NCI-H748 (cell line): ENCODE results near the gene VSIG8.
A peak's percentile ranks its signal among the peaks of the same experiment; 100 is the strongest.

Experiments
- DNase-seq: peaks from one replicate; lab custom pipeline; 2025; ENCODE audit not compliant: unreplicated experiment; lab: John Stamatoyannopoulos, UW

The VSIG8 gene

GRCh38 chr1:159884296-159884695 is 21.8 kb upstream of the VSIG8 start:
- no peak for DNase-seq

GRCh38 chr1:159883134-159883533 is 20.7 kb upstream of the VSIG8 start:
- no peak for DNase-seq

GRCh38 chr1:159882527-159882862 is 20.0 kb upstream of the VSIG8 start:
- DNase-seq, result no peak

- DNase-seq, result peak; percentile 97
These were observed 19.4 kb upstream of the VSIG8 start for GRCh38 chr1:159881622-159882526.

GRCh38 chr1:159880430-159880829 is 18.0 kb upstream of the VSIG8 start:
- DNase-seq, result no peak

GRCh38 chr1:159879977-159880376 is 17.5 kb upstream of the VSIG8 start:
- DNase-seq, result no peak

- DNase-seq, result no peak
These were observed 16.7 kb upstream of the VSIG8 start for GRCh38 chr1:159879136-159879535.

GRCh38 chr1:159877695-159878444 is 15.4 kb upstream of the VSIG8 start:
- DNase-seq, result peak; percentile 30

GRCh38 chr1:159873530-159874143 is 11.2 kb upstream of the VSIG8 start:
- no peak for DNase-seq

GRCh38 chr1:159872891-159873290 is 10.4 kb upstream of the VSIG8 start:
- DNase-seq, result no peak

GRCh38 chr1:159870704-159871103 is 8.2 kb upstream of the VSIG8 start:
- DNase-seq, result no peak

GRCh38 chr1:159869607-159870006 is 7.2 kb upstream of the VSIG8 start:
- DNase-seq, result no peak

GRCh38 chr1:159869173-159869572 is 6.7 kb upstream of the VSIG8 start:
- no peak for DNase-seq

- no peak for DNase-seq
These were observed 6.3 kb upstream of the VSIG8 start for GRCh38 chr1:159868766-159869165.

GRCh38 chr1:159867664-159868026 is 5.2 kb upstream of the VSIG8 start:
- DNase-seq, result peak; percentile 86

GRCh38 chr1:159866905-159867663 is 4.6 kb upstream of the VSIG8 start:
- DNase-seq, result no peak

GRCh38 chr1:159866066-159866465 is 3.6 kb upstream of the VSIG8 start:
- no peak for DNase-seq

GRCh38 chr1:159864262-159864661 is 1.8 kb upstream of the VSIG8 start:
- no peak for DNase-seq

- DNase-seq, result no peak
These were observed 426 bp downstream of the VSIG8 start for GRCh38 chr1:159862031-159862430.

- DNase-seq, result no peak
These were observed 1.2 kb downstream of the VSIG8 start for GRCh38 chr1:159861218-159861617.

- no peak for DNase-seq
These were observed 2.0 kb downstream of the VSIG8 start for GRCh38 chr1:159860456-159860855.
